Panc1 (cell line): ENCODE data around the gene ARPP21.

Experiments used
- CTCF ChIP-seq: fragments of 450-650 bp; IDR thresholded peaks from 2 replicates; pipeline ENCODE4 v1.5.1; 2017; ENCODE audit warnings: mild to moderate bottlenecking
- REST ChIP-seq, 2 experiments: IDR thresholded peaks; 2 replicates each; pipeline ENCODE4 v1.6.1; 2011 to 2012; ENCODE audit warnings: low read depth in 2 of 2, control low read depth in 1 of 2, low read length in 1 of 2, mild to moderate bottlenecking in 1 of 2, moderate library complexity in 1 of 2; ENCODE audit not compliant: insufficient read depth in 1 of 2
- TCF7L2 ChIP-seq: IDR thresholded peaks from 2 replicates; pipeline ENCODE4 v1.6.1; 2011; ENCODE audit warnings: mild to moderate bottlenecking, low read depth, low read length, inconsistent platforms

GRCh38 chr3:35654476-35654875 is 15.2 kb downstream of the ARPP21 start:
- TF ChIP-seq CTCF (no peak), REST (IDR thresholded peaks at IDR 0.05; ENCODE audit: insufficient read depth in 1 of 2, low read depth in 2 of 2, low read length in 1 of 2) (no peak), TCF7L2 (no peak)
